ENCODE measurements around the gene GCNT2. TPM values are rescaled to one million over a fixed set of nuclear protein-coding genes. Genes with fewer than 3 reads are reported as not detected.

The GCNT2 gene
- total RNA-seq, 1 donor from 2014 or later, result 21.2 TPM

DNA sequence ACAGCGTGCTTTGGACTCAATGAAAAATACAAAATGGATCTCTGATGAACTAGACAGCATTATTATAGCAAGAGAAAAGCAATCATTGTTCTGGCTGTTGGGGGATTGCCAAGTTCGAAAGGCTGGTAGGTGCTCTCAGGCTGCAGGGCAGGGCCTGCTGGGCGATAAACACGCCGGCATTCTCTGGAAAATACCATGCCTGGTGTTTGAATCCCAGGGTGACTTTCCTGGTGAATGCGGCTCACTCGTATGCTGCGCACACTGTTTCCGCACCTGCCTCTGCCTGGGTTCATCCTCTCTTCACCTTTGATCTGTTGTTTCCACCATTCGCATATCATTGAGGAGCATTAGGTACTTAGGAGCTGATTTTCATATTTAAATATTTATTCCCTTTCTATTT is 37.4 kb downstream of the GCNT2 start:
- Mint-ChIP-seq H3K4me3 (peak overlapping the region; percentile 55), H3K36me3 (peaks cover 5% of the 10 kb centered on the region), H3K4me1 (ENCODE audit: unreplicated experiment) (peaks cover 50% of the 10 kb centered on the region), H3K27ac (no peak overlapping the region), H3K9me3 (no peaks in the 10 kb centered on the region), H3K27me3 (peaks cover 4% of the 10 kb centered on the region)
- no peak for DNase-seq (ENCODE audit: extremely low spot score, unreplicated experiment)
- TF ChIP-seq, protein P1, sequence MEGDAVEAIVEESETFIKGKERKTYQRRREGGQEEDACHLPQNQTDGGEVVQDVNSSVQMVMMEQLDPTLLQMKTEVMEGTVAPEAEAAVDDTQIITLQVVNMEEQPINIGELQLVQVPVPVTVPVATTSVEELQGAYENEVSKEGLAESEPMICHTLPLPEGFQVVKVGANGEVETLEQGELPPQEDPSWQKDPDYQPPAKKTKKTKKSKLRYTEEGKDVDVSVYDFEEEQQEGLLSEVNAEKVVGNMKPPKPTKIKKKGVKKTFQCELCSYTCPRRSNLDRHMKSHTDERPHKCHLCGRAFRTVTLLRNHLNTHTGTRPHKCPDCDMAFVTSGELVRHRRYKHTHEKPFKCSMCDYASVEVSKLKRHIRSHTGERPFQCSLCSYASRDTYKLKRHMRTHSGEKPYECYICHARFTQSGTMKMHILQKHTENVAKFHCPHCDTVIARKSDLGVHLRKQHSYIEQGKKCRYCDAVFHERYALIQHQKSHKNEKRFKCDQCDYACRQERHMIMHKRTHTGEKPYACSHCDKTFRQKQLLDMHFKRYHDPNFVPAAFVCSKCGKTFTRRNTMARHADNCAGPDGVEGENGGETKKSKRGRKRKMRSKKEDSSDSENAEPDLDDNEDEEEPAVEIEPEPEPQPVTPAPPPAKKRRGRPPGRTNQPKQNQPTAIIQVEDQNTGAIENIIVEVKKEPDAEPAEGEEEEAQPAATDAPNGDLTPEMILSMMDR (conservative IDR thresholded peaks at IDR 0.05), result no peak

- Mint-ChIP-seq H3K9me3 (no peaks in the 10 kb centered on the region), H3K4me3 (peak overlapping the region; percentile 67), H3K4me1 (ENCODE audit: unreplicated experiment) (peaks cover 43% of the 10 kb centered on the region), H3K27me3 (peaks cover 4% of the 10 kb centered on the region), H3K36me3 (peaks cover 5% of the 10 kb centered on the region), H3K27ac (peak overlapping the region; percentile 2)
- DNase-seq (ENCODE audit: extremely low spot score, unreplicated experiment), result no peak
- TF ChIP-seq, protein P1 (conservative IDR thresholded peaks at IDR 0.05), result no peak
Observed at GRCh38 chr6:10559522-10560152, 38.5 kb downstream of the GCNT2 start.

GRCh38 chr6:10561611-10562199 is 40.6 kb downstream of the GCNT2 start:
- H3K4me1 Mint-ChIP-seq (ENCODE audit: unreplicated experiment), result peaks cover 23% of the 10 kb centered on the region

GRCh38 chr6:10564975-10565673 is 44.0 kb downstream of the GCNT2 start:
- Mint-ChIP-seq H3K4me3 (no peak overlapping the region), H3K27me3 (no peaks in the 10 kb centered on the region), H3K27ac (no peak overlapping the region), H3K4me1 (ENCODE audit: unreplicated experiment) (peaks cover 17% of the 10 kb centered on the region), H3K9me3 (peaks cover 5% of the 10 kb centered on the region), H3K36me3 (peaks cover 14% of the 10 kb centered on the region)
- TF ChIP-seq, protein P1 (conservative IDR thresholded peaks at IDR 0.05), result no peak
- no peak for DNase-seq (ENCODE audit: extremely low spot score, unreplicated experiment)

More at GRCh38 chr6:10561611-10562199, 40.6 kb downstream of the GCNT2 start:
- TF ChIP-seq, protein P1 (conservative IDR thresholded peaks at IDR 0.05), result no peak
- Mint-ChIP-seq H3K9me3 (no peaks in the 10 kb centered on the region), H3K36me3 (peaks cover 5% of the 10 kb centered on the region), H3K27me3 (no peaks in the 10 kb centered on the region), H3K27ac (no peak overlapping the region), H3K4me3 (peak overlapping the region; percentile 51)
- DNase-seq (ENCODE audit: extremely low spot score, unreplicated experiment), result no peak

DNA sequence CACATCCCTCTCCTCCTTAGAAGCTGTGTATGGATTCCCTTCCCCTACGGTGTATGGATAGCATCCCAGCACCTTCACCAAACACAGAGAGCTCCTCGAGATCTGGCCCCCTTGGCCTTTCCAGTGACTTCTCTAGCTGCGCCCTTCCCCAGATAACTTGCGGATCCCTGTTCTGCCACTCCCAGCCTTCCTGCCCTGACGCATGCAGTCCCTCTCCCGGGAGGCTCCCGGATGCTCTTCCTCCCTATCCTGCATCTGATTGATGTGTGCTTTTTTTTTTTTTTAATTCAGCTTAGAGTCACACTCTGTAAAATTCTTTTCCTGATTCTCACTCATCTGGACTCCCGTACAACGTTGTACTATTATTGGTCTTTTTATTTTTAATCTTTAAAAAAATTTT is 44.8 kb downstream of the GCNT2 start:
- Mint-ChIP-seq H3K4me1 (ENCODE audit: unreplicated experiment) (peaks cover 10% of the 10 kb centered on the region), H3K27ac (no peak overlapping the region), H3K27me3 (no peaks in the 10 kb centered on the region), H3K9me3 (peaks cover 5% of the 10 kb centered on the region), H3K36me3 (peaks cover 14% of the 10 kb centered on the region), H3K4me3 (no peak overlapping the region)
- DNase-seq (ENCODE audit: extremely low spot score, unreplicated experiment), result no peak
- TF ChIP-seq, protein P1 (conservative IDR thresholded peaks at IDR 0.05), result no peak

Data from type B pancreatic cell (in vitro differentiated cells).